ENCODE measurements around the gene FHOD3. TPM values are rescaled to one million over a fixed set of nuclear protein-coding genes. Genes with fewer than 3 reads are reported as not detected.

The FHOD3 gene
- total RNA-seq, 1 donor from 2014 or later: 2.5 TPM

DNA sequence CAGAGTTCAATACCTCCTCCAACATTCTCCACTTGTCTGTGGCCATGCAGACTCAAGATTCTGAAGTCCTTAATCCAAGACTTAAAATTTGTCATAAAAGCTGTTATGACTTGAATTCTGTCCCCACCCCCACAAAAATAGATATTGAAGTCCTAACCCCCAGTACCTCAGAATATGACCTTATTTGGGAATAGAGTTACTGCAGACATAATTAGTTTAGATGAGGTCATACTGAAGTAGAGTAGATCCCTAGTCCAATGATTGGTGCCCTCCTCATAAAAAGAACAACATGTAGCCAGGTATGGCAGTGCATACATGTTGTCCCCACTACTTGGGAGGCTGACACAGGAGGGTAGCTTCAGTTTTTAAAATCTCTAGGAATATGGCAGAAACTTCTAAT is 522.1 kb downstream of the FHOD3 start:
- DNase-seq (no peak), ATAC-seq (no peak)
- no peaks in the 10 kb centered on the region for H3K27me3 ChIP-seq (ENCODE audit: low read depth)
- H3K4me1 ChIP-seq: peaks cover 4% of the 10 kb centered on the region
- peaks cover 41% of the 10 kb centered on the region for H3K36me3 ChIP-seq
- intact Hi-C loops (cut with DNase I): no loop called here
- H3K27ac ChIP-seq: no peak overlapping the region
- H3K9me3 ChIP-seq: no peaks in the 10 kb centered on the region
- TF ChIP-seq CTCF (IDR thresholded peaks at IDR 0.05): no peak
- H3K4me3 ChIP-seq: no peak overlapping the region

- Histone ChIP-seq H3K4me1 (no peaks in the 10 kb centered on the region), H3K27ac (no peak overlapping the region), H3K9me3 (no peaks in the 10 kb centered on the region), H3K4me3 (no peak overlapping the region), H3K27me3 (ENCODE audit: low read depth) (no peaks in the 10 kb centered on the region), H3K36me3 (peaks cover 23% of the 10 kb centered on the region)
- ATAC-seq (no peak), DNase-seq (no peak)
- intact Hi-C loops (cut with DNase I): no loop called here
- no peak for TF ChIP-seq CTCF (IDR thresholded peaks at IDR 0.05)
Observed at GRCh38 chr18:36821681-36822080, 524.2 kb downstream of the FHOD3 start.

- H3K36me3 ChIP-seq: no peaks in the 10 kb centered on the region
- no peak for ATAC-seq
- H3K4me3 ChIP-seq: no peak overlapping the region
- no peak overlapping the region for H3K27ac ChIP-seq
- no peaks in the 10 kb centered on the region for H3K9me3 ChIP-seq
- peaks cover 21% of the 10 kb centered on the region for H3K4me1 ChIP-seq
- intact Hi-C loops (cut with DNase I): no loop called here
- no peak for TF ChIP-seq CTCF (IDR thresholded peaks at IDR 0.05)
- no peak for DNase-seq
- H3K27me3 ChIP-seq (ENCODE audit: low read depth): no peaks in the 10 kb centered on the region
Observed at GRCh38 chr18:36825526-36825925, 528.0 kb downstream of the FHOD3 start.

- no peaks in the 10 kb centered on the region for H3K36me3 ChIP-seq
- no peaks in the 10 kb centered on the region for H3K9me3 ChIP-seq
- peaks cover 23% of the 10 kb centered on the region for H3K4me1 ChIP-seq
- intact Hi-C loops (cut with DNase I): no loop called here
- no peak for TF ChIP-seq CTCF (IDR thresholded peaks at IDR 0.05)
- H3K27ac ChIP-seq: no peak overlapping the region
- no peaks in the 10 kb centered on the region for H3K27me3 ChIP-seq (ENCODE audit: low read depth)
- no peak for DNase-seq
- no peak overlapping the region for H3K4me3 ChIP-seq
- no peak for ATAC-seq
Observed at GRCh38 chr18:36826556-36826955, 529.0 kb downstream of the FHOD3 start.

DNA sequence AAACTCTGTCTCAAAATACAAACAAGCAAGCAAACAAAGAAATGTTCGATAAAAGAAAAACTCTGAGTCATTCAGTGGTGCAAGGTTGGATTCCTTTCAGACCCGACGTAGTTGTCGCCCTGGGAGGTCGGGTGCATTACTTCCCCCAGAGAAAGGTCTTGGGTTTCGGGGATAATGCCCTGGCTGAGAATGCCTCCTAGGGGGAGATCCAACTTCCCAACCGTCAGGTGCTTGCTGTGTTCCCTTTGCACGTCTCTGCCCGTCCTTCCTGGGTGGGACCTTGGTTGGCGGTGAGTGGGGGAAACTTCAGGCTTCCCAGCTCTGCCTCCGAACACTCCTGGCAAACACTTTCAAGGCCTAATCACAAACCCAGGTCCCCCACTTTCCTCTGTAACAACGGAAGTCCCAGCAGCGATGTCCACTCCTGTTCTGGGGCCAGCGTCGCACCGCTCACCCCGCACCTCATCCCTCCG is 530.7 kb downstream of the FHOD3 start:
- peak; percentile 9 to 13 for ATAC-seq
- H3K27me3 ChIP-seq (ENCODE audit: low read depth): no peaks in the 10 kb centered on the region
- no peaks in the 10 kb centered on the region for H3K36me3 ChIP-seq
- peak overlapping the region; percentile 87 for H3K27ac ChIP-seq
- H3K4me1 ChIP-seq: peaks cover 23% of the 10 kb centered on the region
- H3K9me3 ChIP-seq: no peaks in the 10 kb centered on the region
- no peak for DNase-seq
- TF ChIP-seq CTCF (IDR thresholded peaks at IDR 0.05): no peak
- peak overlapping the region; percentile 89 for H3K4me3 ChIP-seq
- intact Hi-C loops (cut with DNase I): no loop called here

Measured in lower lobe of right lung (tissue), 2 donors.